OCI-LY3 (cell line): Measurements from ENCODE around the gene FBXO3.

Source experiments
- EZH2phosphoT487 ChIP-seq: fragments of 200-600 bp; shearing (Covaris generic); IDR thresholded peaks from 2 replicates; pipeline ENCODE4 v1.6.1; 2018; ENCODE audit warnings: antibody characterized with exemption, mixed run types, low read depth
- TF ChIP-seq, protein P1 (sequence below): fragments of 200-600, 300-600 bp; sonication (generic); IDR thresholded peaks from 2 replicates; pipeline ENCODE4 v1.5.1; 2014; ENCODE audit warnings: antibody characterized with exemption, low read length, low read depth

DNA sequence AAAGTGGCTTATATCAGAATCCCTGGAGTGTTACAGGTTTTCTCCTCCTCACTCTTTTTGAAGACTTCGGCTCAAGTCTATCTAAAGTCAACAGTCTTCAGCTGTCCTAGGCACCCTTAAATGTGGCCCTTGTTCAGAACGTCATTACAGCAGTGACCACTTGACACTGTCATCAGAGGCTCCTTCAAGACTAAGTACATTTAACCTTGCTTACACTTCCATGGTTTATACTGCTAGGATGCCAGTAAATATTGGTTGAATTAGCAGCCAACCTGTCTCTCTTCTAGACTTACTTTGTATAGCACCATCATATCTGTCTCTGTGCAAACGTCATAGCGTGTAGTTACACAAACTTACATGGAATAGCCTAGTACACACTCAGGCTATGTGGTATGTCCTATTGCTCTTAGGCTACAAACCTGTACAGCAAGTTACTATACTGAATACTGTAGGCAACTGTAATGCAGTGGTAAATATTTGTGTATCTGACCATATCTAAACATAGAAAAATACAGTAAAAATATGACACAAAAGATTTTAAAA, 60.4 kb downstream of the FBXO3 start:
- TF ChIP-seq EZH2phosphoT487 = no peak
- TF ChIP-seq, protein P1, sequence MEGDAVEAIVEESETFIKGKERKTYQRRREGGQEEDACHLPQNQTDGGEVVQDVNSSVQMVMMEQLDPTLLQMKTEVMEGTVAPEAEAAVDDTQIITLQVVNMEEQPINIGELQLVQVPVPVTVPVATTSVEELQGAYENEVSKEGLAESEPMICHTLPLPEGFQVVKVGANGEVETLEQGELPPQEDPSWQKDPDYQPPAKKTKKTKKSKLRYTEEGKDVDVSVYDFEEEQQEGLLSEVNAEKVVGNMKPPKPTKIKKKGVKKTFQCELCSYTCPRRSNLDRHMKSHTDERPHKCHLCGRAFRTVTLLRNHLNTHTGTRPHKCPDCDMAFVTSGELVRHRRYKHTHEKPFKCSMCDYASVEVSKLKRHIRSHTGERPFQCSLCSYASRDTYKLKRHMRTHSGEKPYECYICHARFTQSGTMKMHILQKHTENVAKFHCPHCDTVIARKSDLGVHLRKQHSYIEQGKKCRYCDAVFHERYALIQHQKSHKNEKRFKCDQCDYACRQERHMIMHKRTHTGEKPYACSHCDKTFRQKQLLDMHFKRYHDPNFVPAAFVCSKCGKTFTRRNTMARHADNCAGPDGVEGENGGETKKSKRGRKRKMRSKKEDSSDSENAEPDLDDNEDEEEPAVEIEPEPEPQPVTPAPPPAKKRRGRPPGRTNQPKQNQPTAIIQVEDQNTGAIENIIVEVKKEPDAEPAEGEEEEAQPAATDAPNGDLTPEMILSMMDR = no peak
